G401 (cell line): ENCODE results near the gene ASZ1. TPM values are rescaled to one million over a fixed set of nuclear protein-coding genes. Genes with fewer than 3 reads are reported as not detected.

Experiments
- DNase-seq: peaks from one replicate; pipeline ENCODE4 v3.0.0-alpha.2; 2015; ENCODE audit warnings: low spot score
- in situ Hi-C: cut with HindIII; loops from 2 replicates; pipeline ENCODE4 v1.10.0; 2016; ENCODE audit warnings: low sequenced_read_pairs, mixed read lengths
- total RNA-seq: library from RNA; depleted of rRNA; stranded (reverse); fragments of >200 nt; shearing (Covaris generic); gene quantifications from 2 replicates; pipeline ENCODE4 v1.2.3, GENCODE V29; 2014

ASZ1 gene
- total RNA-seq, 1 experiment from 2014 or later = not detected

GRCh38 chr7:117350027-117350426, 77.3 kb downstream of the ASZ1 start:
- DNase-seq = no peak
- in situ Hi-C loops = no loop called here

GRCh38 chr7:117349570-117349969, 77.7 kb downstream of the ASZ1 start:
- in situ Hi-C loops = no loop called here
- no peak for DNase-seq

GRCh38 chr7:117347962-117348672, 79.2 kb downstream of the ASZ1 start:
- in situ Hi-C loops = no loop called here
- DNase-seq = no peak

GRCh38 chr7:117347480-117347879, 79.8 kb downstream of the ASZ1 start:
- in situ Hi-C loops = no loop called here

GRCh38 chr7:117346161-117346560, 81.1 kb downstream of the ASZ1 start:
- DNase-seq = no peak
- in situ Hi-C loops = no loop called here

More at GRCh38 chr7:117347480-117347879, 79.8 kb downstream of the ASZ1 start:
- DNase-seq = no peak

- in situ Hi-C loops = no loop called here
- DNase-seq = peak; percentile 9
Measured at GRCh38 chr7:117338020-117338419, 89.3 kb downstream of the ASZ1 start.

GRCh38 chr7:117333168-117333567, 94.1 kb downstream of the ASZ1 start:
- in situ Hi-C loops = no loop called here
- no peak for DNase-seq

GRCh38 chr7:117332031-117332430, 95.3 kb downstream of the ASZ1 start:
- in situ Hi-C loops = no loop called here
- DNase-seq = no peak

- no peak for DNase-seq
Measured at GRCh38 chr7:117325836-117326235, 101.5 kb downstream of the ASZ1 start.

GRCh38 chr7:117324960-117325359, 102.3 kb downstream of the ASZ1 start:
- in situ Hi-C loops = no loop called here
- DNase-seq = no peak

More at GRCh38 chr7:117325836-117326235, 101.5 kb downstream of the ASZ1 start:
- in situ Hi-C loops = no loop called here

GRCh38 chr7:117323851-117324711, 103.2 kb downstream of the ASZ1 start:
- in situ Hi-C loops = no loop called here
- DNase-seq = no peak

- in situ Hi-C loops = no loop called here
- no peak for DNase-seq
Measured at GRCh38 chr7:117323305-117323850, 103.9 kb downstream of the ASZ1 start.

- in situ Hi-C loops = no loop called here
- DNase-seq = no peak
Measured at GRCh38 chr7:117322741-117323304, 104.5 kb downstream of the ASZ1 start, which contains the start of gene WNT2. Gene WNT2 (minus strand): TSS chr7:117323058. CDS start chr7:117322989, 69 bp downstream.

- in situ Hi-C loops = no loop called here
- DNase-seq = no peak
Measured at GRCh38 chr7:117320523-117320922, 106.8 kb downstream of the ASZ1 start.

- no peak for DNase-seq
- in situ Hi-C loops = no loop called here
Measured at GRCh38 chr7:117319181-117319580, 108.1 kb downstream of the ASZ1 start.

- no peak for DNase-seq
- in situ Hi-C loops = no loop called here
Measured at GRCh38 chr7:117313582-117313981, 113.7 kb downstream of the ASZ1 start.
